Femur (tissue), 1 donor: ENCODE results near the gene COL18A1.

Source experiments
- DNase-seq: peaks from one replicate; pipeline ENCODE4 v3.0.0-alpha.2; 2017

Gene COL18A1

DNA sequence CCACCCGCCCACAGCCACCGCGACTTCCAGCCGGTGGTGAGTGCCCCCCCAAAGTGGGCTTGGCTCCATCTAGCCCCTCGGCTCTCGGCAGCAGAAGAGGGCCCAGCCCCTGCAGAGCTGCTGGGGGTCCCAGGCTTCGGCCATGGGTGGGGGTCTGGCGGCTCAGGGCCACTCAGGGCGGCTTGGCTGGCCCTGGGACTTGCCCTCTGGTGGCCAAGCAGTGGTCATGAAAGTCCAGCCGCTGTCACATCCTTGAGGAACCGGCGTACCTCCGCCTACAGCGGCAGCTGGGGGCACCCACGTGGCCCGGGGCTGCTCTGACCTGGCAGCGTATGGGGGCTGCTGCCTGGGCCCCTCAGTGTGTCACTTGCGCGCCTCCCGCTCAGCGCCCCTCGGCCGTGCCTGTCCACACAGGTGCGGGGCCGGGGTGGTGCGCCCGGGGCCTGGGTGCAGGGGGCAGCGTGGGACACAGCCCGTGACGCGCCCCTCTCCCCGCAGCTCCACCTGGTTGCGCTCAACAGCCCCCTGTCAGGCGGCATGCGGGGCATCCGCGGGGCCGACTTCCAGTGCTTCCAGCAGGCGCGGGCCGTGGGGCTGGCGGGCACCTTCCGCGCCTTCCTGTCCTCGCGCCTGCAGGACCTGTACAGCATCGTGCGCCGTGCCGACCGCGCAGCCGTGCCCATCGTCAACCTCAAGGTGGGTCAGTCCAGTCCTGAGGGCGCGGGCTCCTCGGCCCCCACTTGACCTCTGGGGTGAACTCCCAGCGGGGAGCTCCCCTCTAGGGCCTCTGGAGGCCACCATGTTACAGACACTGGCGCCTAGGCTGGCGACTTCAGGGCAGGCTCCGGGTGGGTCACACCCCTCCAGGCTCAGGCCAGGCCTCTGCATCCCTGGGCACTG is 104.9 kb downstream of the COL18A1 start:
- DNase-seq = no peak

DNA sequence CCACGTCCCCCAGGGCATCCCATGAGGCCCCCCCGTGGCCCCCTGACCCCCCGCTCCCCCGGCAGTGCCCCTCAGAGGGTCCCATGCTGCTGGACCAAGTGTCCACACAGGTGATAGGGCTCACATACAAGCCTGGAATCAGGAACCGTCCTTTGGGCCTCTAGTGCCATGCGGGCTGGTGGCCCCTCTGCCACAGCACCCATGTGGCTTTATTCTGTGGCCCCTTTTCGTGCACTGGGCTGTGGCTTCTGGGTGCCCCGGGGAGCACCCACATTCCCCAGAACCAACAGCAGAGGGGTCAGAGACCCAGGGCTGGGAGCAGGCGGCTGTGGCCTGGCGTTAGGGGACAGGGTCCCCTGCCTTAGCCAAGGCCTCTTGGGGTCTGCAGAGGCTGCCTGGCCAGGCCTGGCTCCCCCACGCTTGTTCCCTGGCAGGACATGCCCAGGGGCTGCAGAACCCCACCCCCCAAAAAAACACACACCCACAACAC is 105.5 kb downstream of the COL18A1 start:
- no peak for DNase-seq

DNA sequence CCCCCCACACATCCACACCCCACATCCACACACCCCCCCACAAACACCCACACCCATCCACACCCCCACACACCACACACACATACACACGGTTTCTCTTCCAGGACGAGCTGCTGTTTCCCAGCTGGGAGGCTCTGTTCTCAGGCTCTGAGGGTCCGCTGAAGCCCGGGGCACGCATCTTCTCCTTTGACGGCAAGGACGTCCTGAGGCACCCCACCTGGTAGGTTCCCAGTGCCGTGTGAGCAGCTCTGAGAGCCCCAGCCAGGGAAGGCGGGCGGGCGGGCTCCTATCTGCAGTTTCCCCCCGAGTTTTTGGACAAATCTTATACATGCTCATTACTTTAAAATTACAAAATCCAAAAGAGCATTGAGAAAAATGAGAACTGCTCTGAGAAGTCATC is 106.0 kb downstream of the COL18A1 start:
- no peak for DNase-seq

DNA sequence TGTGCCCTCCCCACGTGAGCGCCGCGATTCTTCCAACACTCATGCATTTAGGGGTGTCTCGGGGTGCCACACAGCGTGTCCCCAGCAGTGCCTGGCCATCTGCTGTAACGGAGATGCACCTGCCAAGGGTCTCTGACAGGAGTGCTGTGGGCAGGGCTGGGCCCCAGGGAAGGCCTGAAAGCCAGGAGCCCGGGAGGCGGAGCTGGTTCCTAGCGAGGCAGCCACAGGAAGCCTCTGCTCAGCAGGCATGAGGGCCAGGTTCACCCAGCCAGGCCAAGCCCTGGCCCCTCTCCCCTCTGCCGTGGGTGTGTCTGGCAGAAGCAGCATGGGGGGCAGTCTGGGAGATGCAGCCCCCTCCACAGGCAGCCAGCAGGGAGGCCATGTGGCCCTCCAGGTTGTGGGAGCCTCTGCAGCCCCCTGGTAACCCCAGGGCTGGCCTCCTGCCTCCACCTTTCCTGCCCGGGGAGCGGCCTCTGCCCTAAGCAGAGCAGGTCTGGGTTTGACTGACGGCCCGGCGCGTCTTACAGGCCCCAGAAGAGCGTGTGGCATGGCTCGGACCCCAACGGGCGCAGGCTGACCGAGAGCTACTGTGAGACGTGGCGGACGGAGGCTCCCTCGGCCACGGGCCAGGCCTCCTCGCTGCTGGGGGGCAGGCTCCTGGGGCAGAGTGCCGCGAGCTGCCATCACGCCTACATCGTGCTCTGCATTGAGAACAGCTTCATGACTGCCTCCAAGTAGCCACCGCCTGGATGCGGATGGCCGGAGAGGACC is 106.9 kb downstream of the COL18A1 start:
- no peak for DNase-seq

DNA sequence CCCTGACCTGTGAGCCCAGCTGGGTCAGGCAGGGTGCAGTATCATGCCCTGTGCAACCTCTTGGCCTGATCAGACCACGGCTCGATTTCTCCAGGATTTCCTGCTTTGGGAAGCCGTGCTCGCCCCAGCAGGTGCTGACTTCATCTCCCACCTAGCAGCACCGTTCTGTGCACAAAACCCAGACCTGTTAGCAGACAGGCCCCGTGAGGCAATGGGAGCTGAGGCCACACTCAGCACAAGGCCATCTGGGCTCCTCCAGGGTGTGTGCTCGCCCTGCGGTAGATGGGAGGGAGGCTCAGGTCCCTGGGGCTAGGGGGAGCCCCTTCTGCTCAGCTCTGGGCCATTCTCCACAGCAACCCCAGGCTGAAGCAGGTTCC is 107.6 kb downstream of the COL18A1 start:
- DNase-seq = no peak

DNA sequence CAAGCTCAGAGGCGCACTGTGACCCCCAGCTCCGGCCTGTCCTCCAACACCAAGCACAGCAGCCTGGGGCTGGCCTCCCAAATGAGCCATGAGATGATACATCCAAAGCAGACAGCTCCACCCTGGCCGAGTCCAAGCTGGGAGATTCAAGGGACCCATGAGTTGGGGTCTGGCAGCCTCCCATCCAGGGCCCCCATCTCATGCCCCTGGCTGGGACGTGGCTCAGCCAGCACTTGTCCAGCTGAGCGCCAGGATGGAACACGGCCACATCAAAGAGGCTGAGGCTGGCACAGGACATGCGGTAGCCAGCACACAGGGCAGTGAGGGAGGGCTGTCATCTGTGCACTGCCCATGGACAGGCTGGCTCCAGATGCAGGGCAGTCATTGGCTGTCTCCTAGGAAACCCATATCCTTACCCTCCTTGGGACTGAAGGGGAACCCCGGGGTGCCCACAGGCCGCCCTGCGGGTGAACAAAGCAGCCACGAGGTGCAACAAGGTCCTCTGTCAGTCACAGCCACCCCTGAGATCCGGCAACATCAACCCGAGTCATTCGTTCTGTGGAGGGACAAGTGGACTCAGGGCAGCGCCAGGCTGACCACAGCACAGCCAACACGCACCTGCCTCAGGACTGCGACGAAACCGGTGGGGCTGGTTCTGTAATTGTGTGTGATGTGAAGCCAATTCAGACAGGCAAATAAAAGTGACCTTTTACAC is 108.2 kb downstream of the COL18A1 start:
- no peak for DNase-seq

DNA sequence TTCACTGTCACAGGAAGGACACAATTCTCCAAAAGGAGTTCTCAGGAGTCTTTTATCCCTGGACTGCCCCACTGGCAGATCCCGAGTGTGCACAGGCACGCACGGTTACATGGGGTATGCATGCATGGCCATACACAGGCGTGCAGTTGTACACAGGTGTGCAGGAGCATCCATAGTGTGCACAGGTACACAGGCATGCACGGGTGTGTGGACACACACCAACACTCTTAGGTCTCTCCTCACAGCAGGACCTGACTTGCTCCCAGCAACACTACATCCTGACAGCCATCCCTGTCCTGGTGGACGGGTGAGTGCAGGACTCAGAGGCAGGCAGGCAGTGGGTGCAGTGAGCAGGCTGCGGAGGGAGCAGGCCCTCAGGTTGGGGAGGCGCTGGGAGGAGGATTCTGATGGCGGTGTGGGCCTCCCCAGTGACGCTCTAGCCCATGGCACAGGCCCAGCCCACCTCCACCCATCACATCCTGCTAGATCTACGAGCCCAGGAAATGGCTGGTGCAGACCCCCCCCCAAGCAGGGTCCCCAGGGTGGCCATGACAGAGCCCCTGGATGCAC is 108.9 kb downstream of the COL18A1 start:
- no peak for DNase-seq

DNA sequence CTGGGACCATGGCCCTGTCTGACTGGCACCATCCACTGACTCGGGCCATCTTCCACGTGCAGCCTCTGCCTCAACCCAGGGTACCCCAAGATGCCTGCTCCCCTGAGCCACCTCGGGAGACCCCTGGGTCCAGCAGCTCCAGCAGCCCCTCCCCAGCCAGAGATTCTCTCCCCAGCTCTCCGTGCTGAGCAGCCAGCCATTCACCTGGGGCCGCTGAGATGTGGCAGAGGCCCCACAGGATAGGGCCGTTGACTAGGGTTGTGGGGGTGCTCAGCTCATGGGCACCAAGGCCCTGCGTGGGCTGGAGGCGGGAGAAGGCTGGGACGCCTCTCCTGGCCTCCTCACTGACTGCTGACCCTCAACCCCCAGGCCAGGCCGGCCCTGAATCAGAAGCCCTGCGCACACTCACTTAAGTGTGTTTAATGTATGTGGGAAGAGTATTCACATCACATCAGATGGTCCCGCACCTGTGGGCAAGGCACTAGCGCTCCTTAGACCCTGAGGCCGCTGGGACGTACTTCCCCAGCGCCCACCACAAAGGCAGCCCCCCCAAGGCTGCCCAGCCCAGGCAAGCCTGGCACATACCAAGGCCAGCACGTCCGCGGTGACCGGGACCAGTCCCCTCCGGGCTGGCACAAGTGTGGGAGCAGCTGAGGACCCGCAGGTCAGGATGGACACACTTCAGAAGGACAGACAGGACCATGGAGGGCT is 109.5 kb downstream of the COL18A1 start:
- DNase-seq = no peak

DNA sequence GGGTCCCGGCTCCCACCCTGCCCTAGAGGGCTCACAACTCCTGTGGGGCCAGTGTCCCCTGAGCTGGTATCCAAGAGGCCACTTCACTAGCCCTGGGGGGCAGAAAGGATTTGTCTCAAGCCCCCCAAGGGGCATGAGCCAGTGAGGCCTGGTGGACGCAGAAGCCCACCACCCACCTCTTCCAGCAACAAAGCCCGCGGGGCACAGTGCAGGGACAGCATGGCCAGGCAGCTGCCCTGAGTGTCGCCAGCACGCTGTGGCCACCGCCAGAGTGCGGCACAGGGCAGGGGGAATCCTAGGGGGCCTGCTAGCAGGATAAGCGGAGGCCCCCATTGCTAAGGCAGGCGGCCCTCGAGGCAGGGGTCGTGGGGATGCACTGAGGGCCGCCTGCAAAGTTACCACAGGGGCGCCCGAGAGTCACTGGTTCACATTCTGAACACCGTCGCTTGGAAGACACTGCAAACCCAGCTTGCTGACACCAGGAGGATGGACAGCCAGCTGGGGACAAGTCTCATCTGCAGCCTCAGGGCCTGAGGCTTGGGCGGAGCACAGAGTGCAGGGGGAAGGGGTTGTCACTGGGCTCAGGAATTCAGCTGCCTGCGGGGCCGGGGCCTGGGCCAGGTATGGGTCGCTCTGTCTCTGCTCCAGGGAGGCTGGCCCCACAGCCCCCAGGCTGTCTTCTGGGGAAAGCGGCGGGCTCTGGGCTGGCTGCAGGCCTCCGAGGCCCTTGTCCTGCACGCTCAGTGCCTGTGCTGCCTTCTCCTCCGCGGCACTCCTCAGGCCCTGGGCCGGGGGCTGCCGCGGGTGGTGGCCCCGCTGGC is 110.5 kb downstream of the COL18A1 start:
- DNase-seq = no peak

DNA sequence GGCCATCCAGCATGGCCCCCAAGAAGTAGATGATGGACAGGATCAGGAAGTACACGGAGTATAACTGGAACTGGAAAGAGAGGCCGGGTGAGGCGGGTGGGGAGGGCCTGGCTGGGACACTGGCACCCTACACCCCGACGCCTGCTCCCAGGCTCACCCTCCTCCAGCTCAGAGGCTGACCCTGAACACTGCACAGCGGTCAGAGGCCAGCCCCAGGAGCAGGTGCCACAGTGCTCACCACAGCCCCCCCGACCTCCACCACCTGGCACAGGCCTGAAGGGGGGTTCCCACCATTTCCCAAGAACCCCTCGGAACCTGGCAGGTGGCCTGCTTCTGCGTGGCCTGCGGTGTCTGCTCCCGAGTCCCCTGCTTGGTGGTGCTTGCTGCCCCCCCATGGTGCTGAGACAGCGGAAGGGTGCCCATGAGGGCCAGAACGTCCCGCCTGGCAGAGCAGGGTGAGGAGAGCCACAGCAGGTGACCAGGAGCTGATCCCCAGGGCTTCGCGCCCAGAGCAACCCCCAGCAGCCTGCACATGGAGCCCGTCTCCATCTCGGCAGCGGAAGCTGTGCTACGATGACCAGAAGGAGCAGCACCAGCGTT is 111.2 kb downstream of the COL18A1 start:
- DNase-seq = no peak

DNA sequence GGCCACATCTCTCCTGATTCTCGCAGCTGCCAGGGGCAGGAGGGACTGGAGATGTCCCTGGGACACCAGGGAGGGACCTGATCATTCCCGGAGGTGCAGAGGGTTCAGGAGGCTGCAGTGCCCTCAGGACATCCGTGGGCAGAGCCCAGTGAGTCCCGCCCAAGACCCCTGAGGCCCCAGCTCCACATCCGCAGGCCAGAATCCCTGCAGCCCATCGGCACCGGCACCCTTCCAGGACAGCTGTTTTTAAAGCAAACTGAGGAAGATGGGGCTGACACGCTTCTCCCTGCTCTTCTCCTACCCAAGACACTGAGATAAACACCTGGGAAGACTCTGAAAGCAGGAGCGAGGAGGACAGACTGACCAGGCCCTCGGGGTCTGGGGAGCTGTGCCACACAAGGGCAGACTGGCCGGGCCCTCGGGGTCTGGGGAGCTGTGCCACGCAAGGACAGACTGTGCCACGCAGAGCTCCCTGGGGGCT is 111.7 kb downstream of the COL18A1 start:
- no peak for DNase-seq

DNA sequence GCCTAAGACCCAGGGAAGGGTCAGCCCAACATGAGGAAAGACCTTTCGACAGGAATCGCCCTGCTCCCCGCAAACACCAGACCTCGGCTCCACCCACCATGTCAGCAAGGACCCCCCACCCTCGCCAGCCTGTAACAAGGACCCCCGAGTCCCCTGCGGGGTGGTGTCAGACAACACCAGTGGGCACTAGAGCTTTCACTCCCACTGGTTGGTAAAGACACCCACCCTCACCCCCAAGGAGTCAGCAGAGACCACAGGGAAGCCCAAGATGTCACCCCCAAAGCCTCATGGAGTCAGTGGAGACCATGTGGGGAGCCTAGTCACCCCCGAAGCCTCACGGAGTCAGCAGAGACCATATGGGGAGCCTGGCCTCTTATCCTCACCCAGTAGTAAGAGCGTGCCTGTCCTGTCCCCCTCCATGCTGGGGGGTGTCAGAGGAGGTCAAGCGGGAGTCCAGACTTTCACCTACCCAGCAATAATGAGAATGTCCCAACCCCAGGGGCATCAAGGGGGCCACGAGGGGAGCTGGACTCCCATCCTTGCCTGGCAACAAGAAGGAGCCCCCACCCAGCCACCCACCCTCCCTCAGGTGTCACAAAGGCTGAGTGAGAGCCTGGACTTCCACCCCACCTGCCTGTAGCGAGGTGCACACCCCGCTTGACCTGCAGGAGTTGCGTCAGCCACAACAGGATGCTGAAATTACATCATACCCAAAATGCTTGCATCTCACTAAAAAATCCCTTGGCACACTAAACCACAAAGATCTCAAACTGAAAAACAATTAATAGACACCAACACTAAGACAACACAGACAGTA is 112.5 kb downstream of the COL18A1 start:
- DNase-seq = no peak

DNA sequence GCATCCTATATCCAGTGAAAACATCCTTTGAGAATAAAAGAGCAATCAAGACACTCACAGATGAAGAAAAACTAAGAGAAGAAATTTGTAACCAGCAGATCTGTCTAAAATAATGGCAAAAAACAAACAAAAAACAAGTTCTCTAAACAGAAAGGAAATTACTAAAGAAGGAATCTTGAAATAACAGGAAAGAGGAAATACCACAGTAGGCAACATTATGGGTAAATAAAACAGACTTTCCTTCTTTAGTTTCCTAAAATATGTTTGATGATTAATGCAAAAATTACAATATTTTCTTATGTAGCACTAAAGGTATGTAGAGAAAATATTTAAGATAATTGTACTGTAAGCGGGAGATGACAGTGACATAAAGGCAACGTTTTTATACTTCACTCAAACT is 113.8 kb downstream of the COL18A1 start:
- DNase-seq = no peak

DNA sequence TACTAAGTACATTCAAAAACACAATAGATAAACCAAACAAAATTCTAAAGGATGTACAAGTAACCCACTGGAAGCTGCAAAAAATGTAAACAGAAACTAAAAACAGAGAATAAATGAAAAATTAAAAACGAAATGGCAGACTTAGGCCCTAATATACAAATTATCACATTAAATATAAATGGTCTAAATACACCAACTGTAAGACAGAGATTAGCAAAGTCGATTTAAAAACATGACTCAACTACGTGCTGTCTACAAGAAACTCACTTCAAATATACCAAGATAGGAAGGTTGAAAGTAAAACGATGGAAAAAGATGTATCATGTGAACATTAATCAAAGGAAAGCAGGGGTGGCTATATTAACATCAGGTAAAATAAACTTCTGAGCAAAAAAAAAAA is 114.2 kb downstream of the COL18A1 start:
- no peak for DNase-seq

DNA sequence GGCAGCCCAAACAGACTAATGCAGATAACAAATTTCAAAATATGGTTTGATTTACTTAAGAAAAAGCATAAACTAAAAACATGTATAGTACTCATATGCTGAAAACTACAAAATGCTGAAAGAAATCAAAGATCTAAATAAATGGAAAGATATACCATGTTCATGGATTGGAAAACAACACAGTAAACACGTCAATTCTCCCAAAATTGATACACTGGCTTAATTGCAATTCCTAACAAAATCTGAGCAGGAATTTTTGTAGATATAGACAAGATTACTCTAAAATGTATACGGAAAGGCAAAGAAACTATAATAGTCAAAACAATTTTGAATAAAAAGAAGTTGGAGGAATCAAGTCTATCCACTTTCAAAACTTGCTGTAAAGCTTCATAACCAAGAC is 116.3 kb downstream of the COL18A1 start:
- no peak for DNase-seq

DNA sequence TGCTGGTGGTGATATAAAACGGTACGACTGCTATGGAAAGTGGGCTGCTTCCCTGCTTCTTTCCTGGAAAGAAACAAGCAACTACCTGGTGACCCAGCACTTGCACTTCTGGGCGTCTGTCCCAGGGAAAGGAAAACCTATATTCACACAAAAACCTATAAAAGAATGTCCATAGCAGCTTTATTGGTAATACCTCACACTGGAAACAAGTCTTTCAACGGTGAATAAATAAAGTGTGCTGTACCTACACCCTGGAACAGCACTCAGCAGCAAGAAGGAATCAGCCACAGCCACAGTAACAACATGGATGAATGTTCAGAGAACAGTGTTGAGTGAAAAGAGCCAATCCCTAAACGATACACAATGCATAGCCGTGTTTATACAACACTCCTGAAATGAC is 117.4 kb downstream of the COL18A1 start:
- no peak for DNase-seq

DNA sequence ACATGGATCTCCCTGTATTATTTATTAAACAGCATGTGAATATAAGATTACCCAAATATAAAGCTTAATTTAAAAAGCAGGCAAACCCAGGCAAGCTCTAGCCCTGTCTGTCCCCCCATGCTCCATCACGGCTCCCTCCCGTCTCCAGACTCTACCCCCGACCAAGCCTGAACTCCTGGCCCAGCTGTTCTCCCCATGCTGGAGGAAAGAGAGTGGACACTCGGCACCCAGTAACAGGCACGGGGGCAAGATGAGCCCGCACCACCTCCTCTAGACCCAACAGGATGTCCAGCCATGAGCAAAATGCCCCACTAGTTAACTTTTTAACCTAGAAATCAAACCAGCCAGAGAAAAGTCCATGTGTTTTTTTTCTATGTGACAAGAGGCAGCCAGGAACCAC is 118.0 kb downstream of the COL18A1 start:
- DNase-seq = no peak

DNA sequence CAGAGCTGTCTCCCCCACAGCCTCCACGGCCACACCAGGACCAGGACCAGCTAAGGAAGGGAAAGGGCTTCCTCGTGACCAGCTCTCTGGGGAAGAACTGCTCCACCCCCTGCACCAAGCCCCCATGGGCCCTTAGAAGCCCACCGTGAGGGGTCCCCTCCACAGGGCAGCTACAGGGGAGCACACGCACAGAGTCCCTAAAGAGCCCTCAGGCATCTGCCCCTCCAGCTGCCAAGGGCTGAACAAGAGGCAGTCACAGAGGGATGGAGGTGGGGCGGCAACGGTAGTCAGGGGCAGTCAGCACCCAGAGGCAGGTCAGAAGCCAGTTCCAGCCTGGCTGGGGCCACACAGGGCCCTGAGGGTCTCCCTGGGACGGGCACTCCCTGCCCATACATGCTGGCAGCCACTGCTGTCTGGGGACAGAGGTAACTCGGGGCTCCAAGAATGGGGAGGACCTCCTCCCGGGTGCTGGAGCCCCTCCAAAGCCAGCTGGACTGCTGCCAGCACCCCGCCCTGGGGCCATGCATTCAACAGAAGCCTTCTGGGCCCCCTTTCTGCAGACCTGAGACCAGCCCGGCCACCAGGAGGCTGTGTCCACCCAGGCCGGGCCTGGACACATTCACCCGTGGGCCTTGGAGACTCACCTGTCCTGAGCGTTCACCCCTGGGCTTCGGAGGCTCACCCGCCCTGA is 118.6 kb downstream of the COL18A1 start:
- DNase-seq = no peak

DNA sequence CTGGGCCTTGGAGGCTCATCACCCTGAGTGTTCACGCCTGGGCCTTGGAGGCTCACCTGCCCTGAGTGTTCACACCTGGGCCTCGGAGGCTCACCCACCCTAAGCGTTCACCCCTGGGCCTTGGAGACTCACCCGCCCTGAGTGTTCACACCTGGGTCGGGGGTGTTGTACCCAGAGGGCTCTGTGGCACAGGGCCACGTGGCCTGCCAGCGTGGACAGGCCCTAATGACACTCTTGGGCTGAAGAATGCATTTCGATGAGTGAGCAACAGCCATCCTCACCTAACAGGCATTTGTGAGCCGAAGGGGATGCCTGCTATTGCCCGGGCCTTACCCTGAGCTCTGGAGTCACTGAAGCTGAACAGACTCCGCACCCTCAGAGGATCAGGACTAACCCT is 119.8 kb downstream of the COL18A1 start:
- peak; percentile 11 for DNase-seq
